Panc1 (cell line): ENCODE data around the gene THAP10.

Experiments used
- CTCF ChIP-seq: fragments of 450-650 bp; IDR thresholded peaks from 2 replicates; pipeline ENCODE4 v1.5.1; 2017; ENCODE audit warnings: mild to moderate bottlenecking
- POLR2AphosphoS5 ChIP-seq: IDR thresholded peaks from 2 replicates; pipeline ENCODE4 v1.6.1; 2012; ENCODE audit warnings: mild to moderate bottlenecking, low read depth, low read length, moderate library complexity
- SIN3A ChIP-seq: IDR thresholded peaks from 2 replicates; pipeline ENCODE4 v1.6.1; 2012; ENCODE audit warnings: low read depth, mild to moderate bottlenecking, low read length, moderate library complexity, borderline replicate concordance; ENCODE audit not compliant: insufficient read depth
- TF ChIP-seq, protein P1 (sequence below), 2 experiments: IDR thresholded peaks; 2 replicates each; pipeline ENCODE4 v1.6.1; 2011 to 2012; ENCODE audit warnings: low read depth in 2 of 2, control low read depth in 1 of 2, low read length in 1 of 2, mild to moderate bottlenecking in 1 of 2, moderate library complexity in 1 of 2; ENCODE audit not compliant: insufficient read depth in 1 of 2

- TF ChIP-seq CTCF (no peak), POLR2AphosphoS5 (no peak), SIN3A (no peak)
- TF ChIP-seq, protein P1, sequence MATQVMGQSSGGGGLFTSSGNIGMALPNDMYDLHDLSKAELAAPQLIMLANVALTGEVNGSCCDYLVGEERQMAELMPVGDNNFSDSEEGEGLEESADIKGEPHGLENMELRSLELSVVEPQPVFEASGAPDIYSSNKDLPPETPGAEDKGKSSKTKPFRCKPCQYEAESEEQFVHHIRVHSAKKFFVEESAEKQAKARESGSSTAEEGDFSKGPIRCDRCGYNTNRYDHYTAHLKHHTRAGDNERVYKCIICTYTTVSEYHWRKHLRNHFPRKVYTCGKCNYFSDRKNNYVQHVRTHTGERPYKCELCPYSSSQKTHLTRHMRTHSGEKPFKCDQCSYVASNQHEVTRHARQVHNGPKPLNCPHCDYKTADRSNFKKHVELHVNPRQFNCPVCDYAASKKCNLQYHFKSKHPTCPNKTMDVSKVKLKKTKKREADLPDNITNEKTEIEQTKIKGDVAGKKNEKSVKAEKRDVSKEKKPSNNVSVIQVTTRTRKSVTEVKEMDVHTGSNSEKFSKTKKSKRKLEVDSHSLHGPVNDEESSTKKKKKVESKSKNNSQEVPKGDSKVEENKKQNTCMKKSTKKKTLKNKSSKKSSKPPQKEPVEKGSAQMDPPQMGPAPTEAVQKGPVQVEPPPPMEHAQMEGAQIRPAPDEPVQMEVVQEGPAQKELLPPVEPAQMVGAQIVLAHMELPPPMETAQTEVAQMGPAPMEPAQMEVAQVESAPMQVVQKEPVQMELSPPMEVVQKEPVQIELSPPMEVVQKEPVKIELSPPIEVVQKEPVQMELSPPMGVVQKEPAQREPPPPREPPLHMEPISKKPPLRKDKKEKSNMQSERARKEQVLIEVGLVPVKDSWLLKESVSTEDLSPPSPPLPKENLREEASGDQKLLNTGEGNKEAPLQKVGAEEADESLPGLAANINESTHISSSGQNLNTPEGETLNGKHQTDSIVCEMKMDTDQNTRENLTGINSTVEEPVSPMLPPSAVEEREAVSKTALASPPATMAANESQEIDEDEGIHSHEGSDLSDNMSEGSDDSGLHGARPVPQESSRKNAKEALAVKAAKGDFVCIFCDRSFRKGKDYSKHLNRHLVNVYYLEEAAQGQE (IDR thresholded peaks at IDR 0.05; ENCODE audit: insufficient read depth in 1 of 2, low read depth in 2 of 2, low read length in 1 of 2), result no peak
Observed at GRCh38 chr15:70936326-70936725, 44.1 kb upstream of the THAP10 start.
